ENCODE measurements around the gene OXT.

Gene OXT

DNA sequence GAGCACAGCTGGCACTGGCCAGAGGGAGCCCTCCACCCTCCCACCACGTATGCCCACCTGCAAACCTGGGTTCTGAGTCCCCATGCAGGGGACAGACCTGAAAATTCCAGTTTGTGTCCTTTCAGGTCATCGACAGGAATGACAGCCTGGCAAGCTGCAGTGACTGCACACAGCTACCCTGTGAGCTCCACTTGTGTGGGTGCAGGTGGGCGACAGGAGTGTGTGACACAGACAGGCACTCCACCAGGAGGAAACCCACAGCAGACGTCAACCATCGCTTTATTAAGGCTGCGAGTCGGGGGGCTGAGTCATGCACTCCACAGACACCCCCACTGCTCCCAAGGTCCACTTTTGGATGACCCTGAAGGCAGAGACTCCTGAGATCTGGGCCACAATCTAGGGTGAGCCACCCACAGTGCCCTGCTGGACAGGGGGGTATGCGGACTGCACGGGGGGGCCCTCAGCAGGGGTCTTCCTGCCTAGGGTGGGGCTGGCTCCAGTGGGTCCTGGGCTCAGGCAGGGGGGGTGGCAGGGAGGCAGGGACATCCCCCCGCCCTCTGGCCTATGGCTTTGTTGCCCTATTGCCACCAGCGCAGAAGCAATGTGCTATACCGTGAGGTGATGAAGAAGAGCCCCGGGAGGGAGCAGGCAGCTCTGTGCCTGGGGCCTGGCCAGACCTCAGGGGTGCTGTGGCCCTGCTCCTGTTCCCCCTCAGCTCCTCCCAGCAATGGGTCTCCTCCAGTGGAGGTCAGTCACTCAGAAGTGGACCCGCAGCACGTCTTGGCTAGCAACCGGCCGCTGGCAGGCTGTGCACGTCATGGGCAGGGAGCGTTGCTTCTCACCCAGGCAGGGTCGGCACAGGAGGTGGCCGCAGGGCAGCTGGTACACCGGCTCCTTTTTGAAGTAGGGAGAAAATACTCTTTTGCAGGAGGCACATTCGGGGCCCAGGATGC is 38.2 kb downstream of the OXT start:
- DNase-seq (ENCODE audit: low read depth, low spot score), result no peak

GRCh38 chr20:3111507-3111906 is 40.1 kb downstream of the OXT start:
- DNase-seq (ENCODE audit: low read depth, low spot score), result no peak

- no peak for DNase-seq (ENCODE audit: low read depth, low spot score)
Observed at GRCh38 chr20:3111995-3112394, 40.6 kb downstream of the OXT start.

- DNase-seq (ENCODE audit: low read depth, low spot score), result peak; percentile 40
Observed at GRCh38 chr20:3115190-3116107, 44.0 kb downstream of the OXT start.

- DNase-seq (ENCODE audit: low read depth, low spot score), result no peak
Observed at GRCh38 chr20:3116341-3116740, 44.9 kb downstream of the OXT start.

- DNase-seq (ENCODE audit: low read depth, low spot score), result peak; percentile 59
Observed at GRCh38 chr20:3117839-3118379, 46.5 kb downstream of the OXT start.

DNA sequence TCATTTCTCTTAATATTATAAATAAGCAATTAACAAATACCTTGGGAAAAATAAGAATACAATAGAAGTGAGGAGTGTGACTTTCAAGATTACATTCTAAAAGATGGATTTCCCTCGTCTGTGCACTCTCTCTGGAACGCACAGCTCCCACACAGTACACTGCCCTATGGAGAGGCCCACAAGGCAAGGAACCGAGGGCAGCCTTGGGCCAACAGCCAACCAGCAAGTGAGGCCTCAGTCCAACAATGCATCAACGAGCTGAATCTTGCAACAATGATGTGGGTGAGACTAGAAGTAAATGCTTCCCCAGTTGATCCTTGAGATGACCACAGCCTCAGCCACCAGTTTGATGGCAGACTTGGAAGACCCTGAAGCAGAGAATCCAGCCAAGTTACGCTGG is 47.6 kb downstream of the OXT start:
- no peak for DNase-seq (ENCODE audit: low read depth, low spot score)

DNA sequence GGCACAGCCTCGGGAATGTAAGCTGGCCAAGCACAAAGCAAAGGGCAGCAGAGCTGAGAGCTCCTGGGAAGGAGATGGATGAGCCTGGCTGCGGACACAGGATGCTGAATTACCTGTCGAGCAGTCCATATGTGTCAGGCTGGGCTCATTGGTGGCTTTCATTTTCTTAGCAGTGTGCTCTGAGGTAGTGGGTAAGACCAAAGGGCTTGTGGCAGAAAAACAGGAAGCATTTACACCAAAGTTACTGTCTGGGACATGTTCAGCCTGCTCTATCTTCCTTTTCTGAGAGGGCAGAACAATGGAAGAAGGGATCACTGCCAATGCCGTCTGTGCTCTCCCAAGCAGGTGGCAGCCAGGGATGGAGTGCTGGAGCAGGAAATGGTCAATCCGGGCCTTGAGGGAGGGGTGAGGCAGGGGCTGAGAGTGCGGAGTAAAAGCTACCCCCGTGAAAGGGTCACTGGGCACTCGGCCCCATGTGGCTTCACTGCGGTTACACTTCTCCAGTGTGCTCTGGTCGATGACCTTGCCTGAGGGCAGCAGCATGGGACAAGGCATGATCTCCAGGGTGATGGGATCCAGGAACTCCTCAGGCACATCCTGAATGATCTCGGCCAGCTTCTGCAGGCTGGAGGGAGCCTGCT is 50.0 kb downstream of the OXT start:
- DNase-seq (ENCODE audit: low read depth, low spot score), result no peak

Data from iPS DF 19.7 (cell line).